AG04450 (cell line): ENCODE results near the gene JADE3. TPM values are rescaled to one million over a fixed set of nuclear protein-coding genes. Genes with fewer than 3 reads are reported as not detected.
A peak's percentile ranks its signal among the peaks of the same experiment; 100 is the strongest.

Experiments
- CTCF ChIA-PET: fragments of 300-600, 350-600 bp; formaldehyde crosslinking; extraction: SDS; loops from one replicate; lab custom pipeline; 2022; ENCODE audit warnings: antibody characterized with exemption, inconsistent platforms; lab: Charles Lee
- POLR2A ChIA-PET: fragments of 350-600 bp; formaldehyde crosslinking; extraction: SDS; loops from one replicate; lab custom pipeline; 2021; ENCODE audit warnings: antibody characterized with exemption, inconsistent platforms; lab: Yijun Ruan, JAX
- DNase-seq: peaks from one replicate; pipeline ENCODE4 v3.0.0-alpha.2; 2011; ENCODE audit warnings: low read depth, low spot score
- H3K27ac ChIP-seq: one replicate; pipeline ENCODE4 v1.5.1; 2012; ENCODE audit warnings: low read depth, low read length, control low read depth
- H3K27me3 ChIP-seq: one replicate; pipeline ENCODE4 v1.6.0; 2012; ENCODE audit warnings: low read length; ENCODE audit not compliant: control insufficient read depth, insufficient read depth
- H3K4me3 ChIP-seq: 2 replicates; pipeline ENCODE4 v1.5.1; 2011; ENCODE audit warnings: mild to moderate bottlenecking, low read depth, low read length, control low read depth
- H3K9me3 ChIP-seq: 2 replicates; pipeline ENCODE4 v1.5.1; 2012; ENCODE audit warnings: low read length; ENCODE audit not compliant: control insufficient read depth, insufficient read depth
- polyA plus RNA-seq: library from polyadenylated mRNA; depleted of rRNA; stranded (reverse); fragments of >200 nt; gene quantifications from 2 replicates; pipeline ENCODE4 v1.2.3, GENCODE V29; 2011
- TF ChIP-seq, protein P1 (sequence below): IDR thresholded peaks from 2 replicates; pipeline ENCODE4 v1.5.1; 2011; ENCODE audit warnings: low read depth, low read length, control low read depth, inconsistent platforms

JADE3 gene
- polyA plus RNA-seq, 1 experiment: 7.7 TPM

DNA sequence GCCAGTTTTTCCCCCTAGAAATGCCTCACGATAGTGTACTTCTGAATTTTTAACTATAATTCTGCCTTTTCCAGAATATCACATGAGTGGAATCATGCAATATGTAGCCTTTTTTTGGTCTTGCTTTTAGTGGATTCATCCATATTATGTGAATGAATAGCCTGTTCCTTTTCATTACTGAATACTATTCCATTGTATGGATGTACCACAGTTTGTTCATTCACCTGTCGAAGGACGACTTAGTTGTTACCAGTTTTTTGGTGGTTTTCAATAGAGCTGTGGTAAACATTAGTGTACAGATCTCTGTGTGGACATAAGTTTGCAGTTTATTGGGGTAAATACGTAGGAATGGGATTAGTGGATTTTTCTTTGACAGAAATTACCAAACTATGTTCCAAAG is 8.0 kb downstream of the JADE3 start:
- H3K27ac ChIP-seq: no peak overlapping the region
- H3K9me3 ChIP-seq: no peaks in the 10 kb centered on the region
- H3K27me3 ChIP-seq: no peaks in the 10 kb centered on the region
- TF ChIP-seq, protein P1, sequence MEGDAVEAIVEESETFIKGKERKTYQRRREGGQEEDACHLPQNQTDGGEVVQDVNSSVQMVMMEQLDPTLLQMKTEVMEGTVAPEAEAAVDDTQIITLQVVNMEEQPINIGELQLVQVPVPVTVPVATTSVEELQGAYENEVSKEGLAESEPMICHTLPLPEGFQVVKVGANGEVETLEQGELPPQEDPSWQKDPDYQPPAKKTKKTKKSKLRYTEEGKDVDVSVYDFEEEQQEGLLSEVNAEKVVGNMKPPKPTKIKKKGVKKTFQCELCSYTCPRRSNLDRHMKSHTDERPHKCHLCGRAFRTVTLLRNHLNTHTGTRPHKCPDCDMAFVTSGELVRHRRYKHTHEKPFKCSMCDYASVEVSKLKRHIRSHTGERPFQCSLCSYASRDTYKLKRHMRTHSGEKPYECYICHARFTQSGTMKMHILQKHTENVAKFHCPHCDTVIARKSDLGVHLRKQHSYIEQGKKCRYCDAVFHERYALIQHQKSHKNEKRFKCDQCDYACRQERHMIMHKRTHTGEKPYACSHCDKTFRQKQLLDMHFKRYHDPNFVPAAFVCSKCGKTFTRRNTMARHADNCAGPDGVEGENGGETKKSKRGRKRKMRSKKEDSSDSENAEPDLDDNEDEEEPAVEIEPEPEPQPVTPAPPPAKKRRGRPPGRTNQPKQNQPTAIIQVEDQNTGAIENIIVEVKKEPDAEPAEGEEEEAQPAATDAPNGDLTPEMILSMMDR: no peak
- no peak for DNase-seq
- CTCF ChIA-PET: interaction anchor here (1.2 kb wide), 1 partner anchor 16 kb away, joined by 3 read pairs; no protein-coding TSS in a partner anchor
- POLR2A ChIA-PET: no interaction called here
- no peak overlapping the region for H3K4me3 ChIP-seq

DNA sequence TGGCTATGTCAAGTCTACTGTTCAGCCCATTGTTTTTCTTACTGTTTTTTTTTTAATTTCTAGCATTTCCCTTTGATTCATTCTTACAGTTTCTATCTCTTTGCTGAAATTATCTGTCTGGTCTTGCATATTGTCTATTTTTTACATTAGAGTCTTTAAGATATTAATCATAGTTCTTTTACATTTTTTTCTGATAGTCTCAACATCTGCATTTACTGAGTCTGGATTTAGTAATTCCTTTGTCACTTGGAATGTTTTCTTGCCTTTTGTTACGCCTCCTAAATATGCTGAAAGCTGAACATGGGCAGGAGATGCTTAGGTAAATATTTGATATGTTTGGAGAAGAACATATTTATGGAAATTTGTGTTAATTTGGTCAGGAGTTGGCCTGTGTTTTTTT is 10.4 kb downstream of the JADE3 start:
- H3K27me3 ChIP-seq: no peaks in the 10 kb centered on the region
- DNase-seq: no peak
- TF ChIP-seq, protein P1: no peak
- no peaks in the 10 kb centered on the region for H3K9me3 ChIP-seq
- CTCF ChIA-PET: interaction anchor here (1.2 to 1.5 kb wide), 2 partner anchors 9 to 19 kb away, joined by 4 read pairs; no protein-coding TSS in a partner anchor
- H3K27ac ChIP-seq: no peak overlapping the region
- POLR2A ChIA-PET: no interaction called here
- H3K4me3 ChIP-seq: no peak overlapping the region

- ChIA-PET CTCF (no interaction called here), POLR2A (no interaction called here)
- no peaks in the 10 kb centered on the region for H3K9me3 ChIP-seq
- H3K27ac ChIP-seq: no peak overlapping the region
- no peak for DNase-seq
- H3K27me3 ChIP-seq: no peaks in the 10 kb centered on the region
- TF ChIP-seq, protein P1: no peak
- no peak overlapping the region for H3K4me3 ChIP-seq
Measured at GRCh38 chrX:46927718-46928117, 15.5 kb downstream of the JADE3 start.

DNA sequence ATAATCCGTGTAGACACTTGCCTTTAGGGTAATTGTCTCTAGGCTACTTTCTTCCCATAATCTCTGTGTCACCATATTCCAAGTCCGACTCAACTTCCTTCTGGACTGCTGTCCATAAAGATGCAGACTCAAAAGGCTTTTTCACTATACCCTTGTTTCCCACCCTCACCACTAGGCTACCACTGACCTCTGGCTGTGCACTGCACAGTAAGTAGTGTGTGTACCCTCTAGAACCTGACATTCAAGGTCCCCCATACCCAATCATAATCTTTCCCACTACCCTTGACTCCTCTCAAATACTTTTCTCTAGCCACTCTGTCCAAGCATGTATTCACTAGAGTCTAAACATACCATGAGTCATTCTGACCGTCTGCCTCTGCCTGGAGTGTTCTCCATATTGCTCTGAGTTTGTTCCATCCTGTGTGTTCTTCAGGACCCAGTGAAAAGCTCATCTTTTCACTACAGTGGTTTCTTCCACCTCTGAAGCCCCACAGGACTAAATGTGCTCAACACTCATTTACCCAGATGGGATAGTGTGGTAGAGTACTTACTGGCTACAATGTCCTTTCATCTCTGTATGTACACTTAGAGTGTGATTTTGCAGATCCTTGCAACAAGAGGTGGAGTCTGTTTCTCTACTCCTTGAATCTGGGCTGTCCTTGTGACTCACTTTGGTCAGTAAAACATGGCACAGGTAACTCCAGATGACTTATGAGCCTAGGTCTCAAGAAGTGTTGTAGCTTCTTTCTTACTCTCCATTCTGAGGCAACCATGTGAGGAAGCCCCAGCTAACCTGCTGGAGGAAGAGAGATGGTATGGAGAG is 17.4 kb downstream of the JADE3 start:
- H3K27ac ChIP-seq: peak overlapping the region; percentile 0
- TF ChIP-seq, protein P1: no peak
- no peak overlapping the region for H3K4me3 ChIP-seq
- H3K9me3 ChIP-seq: no peaks in the 10 kb centered on the region
- DNase-seq: no peak
- ChIA-PET POLR2A (interaction anchor here (1.2 kb wide), 1 partner anchor 16 kb away, joined by 4 read pairs; no protein-coding TSS in a partner anchor), CTCF (interaction anchor here (0.6 to 2.5 kb wide), 3 partner anchors 12 to 26 kb away, joined by 3 to 11 read pairs (median 3); no protein-coding TSS in a partner anchor)
- no peaks in the 10 kb centered on the region for H3K27me3 ChIP-seq

DNA sequence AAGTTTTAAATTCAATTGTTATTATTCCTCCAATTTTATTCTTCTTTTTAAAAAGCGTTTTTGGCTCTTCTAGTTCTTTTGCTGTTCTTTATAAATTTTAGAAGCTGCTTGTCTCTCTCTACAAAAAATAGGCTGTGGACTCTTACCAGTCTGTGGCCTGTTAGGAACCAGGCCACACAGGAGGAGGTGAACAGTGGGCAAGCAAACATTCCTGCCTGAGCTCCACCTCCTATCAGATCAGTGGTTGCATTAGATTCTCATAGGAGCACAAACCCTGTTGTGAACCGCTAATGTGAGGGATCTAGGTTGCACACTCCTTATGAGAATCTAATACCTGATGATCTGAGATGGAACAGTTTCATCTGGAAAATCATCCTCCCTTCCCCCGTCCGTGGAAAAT is 23.1 kb downstream of the JADE3 start:
- Histone ChIP-seq H3K27me3 (no peaks in the 10 kb centered on the region), H3K27ac (no peak overlapping the region), H3K9me3 (no peaks in the 10 kb centered on the region), H3K4me3 (no peak overlapping the region)
- TF ChIP-seq, protein P1: no peak
- CTCF ChIA-PET: no interaction called here
- POLR2A ChIA-PET: no interaction called here
- DNase-seq: no peak
